CD1c-positive myeloid dendritic cell (primary cell): ENCODE data around the gene ABHD16A.

Experiments used
- DNase-seq: peaks from one replicate; pipeline ENCODE4 v3.0.0-alpha.2; 2016; ENCODE audit errors: extremely low spot score

Gene ABHD16A

DNA sequence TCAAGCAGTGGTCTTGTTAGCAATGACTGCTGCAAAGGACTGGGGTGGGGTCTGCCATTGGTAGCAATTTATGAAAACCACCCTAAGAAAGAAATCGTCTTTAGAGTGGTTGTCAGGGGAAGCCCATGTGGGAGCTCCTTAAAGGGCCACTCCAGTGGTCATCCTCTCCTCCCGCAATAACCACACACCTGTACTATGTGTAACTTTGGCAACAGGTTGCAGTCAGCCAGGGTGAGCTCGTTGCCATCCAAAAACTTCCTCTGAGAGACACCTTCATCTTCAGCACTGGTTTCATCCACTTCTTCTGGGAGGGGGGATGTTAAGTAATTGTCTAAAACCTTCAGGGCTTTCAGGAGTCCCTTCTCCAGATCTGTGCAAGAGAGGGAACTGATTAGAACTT, 28.9 kb upstream of the ABHD16A start:
- no peak for DNase-seq

DNA sequence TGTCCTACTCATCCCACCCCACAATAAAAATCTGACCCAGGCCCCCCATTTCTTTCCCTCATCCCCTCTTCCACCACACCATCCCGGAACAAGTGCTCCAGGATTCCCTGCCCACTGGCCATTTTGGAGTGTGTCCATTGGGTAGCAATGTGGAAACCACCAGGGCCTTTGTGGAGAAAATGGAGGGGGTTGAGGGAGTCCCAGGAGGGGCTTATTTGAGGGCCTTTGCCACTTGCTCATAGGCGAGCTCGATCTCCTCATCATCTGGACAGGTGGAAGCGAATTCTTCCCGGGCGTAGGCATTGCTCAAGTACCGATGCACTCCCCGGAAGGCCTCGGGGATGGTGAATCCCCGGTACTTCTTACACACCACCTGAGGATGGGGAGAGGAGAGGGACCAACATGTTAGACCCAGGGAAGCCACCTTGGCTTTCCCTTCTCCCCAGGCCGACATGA, 27.5 kb upstream of the ABHD16A start:
- DNase-seq: no peak

DNA sequence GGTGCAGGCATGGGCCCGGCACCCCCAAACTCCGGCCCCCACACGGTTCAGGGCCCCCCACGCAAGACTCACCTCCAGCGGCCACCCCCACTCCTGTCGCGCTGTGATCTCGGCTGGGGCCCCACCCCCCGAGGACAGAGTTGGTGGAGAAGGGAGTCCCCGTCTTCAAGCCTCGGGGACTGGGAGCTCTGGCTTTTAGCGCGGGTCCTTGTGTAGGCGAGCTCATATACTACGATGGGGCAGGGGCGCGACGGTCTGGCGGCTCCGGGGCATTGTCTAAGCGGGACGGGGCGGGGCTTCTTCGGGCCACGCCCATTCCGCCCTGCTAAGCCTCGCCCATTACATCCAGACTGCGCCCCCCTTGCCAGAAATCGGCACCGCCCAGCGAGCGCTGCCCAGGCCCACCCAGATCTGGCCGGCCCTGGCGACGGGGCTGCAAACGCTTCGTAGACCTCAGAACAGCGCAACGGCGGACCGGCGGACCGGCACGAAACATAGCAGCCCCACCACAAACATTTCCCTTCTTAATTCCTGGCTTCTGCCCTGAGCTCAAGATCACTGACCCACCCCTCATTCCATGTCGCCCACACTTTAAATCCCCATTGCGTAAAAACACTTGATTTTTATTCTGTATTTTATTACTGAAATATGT, 27.0 kb upstream of the ABHD16A start:
- peak; percentile 75 for DNase-seq

DNA sequence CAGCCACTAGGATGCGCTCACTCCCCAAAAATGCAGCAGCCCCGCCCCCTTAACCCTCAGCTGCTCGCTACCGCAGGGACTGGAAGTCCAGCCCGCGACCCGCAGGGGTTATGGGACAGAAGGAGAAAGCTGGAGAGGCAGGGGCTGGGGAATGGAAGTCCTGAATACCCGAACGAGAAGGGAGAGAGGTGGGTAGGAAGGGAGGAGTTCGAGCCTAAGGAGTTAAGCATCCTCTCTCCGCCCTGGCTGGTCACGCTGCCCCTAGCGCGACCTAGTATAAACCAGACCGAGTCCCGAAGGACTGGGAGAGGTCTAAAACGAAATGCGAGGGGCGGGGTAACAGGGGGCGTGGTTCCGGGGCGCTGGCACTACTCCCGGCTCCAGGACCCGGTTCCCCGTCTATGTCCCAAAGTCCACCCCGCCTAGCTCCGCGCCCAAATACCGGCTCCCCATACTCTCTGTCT, 26.4 kb upstream of the ABHD16A start:
- DNase-seq: peak; percentile 89

DNA sequence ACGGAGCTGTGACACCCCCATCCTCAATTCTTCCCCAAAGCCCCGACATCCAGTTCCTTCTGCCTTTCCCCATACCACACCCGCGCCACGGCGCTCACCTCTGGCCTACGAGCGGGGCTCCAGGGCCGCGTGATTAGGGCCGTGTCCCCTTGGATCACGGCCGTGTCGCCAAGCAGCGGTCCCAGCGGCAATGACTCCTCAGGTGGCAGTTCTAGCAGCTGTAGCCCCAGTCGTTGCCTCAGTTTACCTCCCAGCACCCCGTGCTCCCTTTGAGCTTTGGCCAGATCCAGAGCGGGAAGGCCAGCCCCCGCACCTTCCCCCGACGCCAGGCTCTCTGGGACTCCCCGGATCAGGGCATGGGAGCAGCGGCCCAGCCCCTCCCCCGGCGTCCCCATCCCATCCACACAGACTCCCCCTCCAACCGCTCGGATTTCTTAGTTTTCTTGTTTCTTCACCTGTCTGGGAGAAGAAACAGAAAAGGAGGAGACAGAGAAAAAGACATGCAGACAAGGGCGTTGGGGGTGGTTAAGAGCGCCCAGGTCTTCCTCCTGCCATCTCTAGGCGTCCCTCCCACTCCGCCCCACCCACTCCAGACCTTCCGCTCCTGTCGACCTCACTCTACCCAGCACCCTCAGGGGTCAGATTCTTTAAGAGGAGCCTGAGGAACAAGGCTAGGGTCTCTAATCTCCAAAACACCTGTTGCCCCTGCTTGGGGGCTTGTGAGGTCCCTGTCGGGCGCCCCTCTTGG, 25.8 kb upstream of the ABHD16A start, which contains the start of gene DDAH2:
Gene DDAH2 (minus strand): TSS at position 533 of the 748 bp plus-strand sequence. CDS start 138 bp downstream, at position 395.
- no peak for DNase-seq

DNA sequence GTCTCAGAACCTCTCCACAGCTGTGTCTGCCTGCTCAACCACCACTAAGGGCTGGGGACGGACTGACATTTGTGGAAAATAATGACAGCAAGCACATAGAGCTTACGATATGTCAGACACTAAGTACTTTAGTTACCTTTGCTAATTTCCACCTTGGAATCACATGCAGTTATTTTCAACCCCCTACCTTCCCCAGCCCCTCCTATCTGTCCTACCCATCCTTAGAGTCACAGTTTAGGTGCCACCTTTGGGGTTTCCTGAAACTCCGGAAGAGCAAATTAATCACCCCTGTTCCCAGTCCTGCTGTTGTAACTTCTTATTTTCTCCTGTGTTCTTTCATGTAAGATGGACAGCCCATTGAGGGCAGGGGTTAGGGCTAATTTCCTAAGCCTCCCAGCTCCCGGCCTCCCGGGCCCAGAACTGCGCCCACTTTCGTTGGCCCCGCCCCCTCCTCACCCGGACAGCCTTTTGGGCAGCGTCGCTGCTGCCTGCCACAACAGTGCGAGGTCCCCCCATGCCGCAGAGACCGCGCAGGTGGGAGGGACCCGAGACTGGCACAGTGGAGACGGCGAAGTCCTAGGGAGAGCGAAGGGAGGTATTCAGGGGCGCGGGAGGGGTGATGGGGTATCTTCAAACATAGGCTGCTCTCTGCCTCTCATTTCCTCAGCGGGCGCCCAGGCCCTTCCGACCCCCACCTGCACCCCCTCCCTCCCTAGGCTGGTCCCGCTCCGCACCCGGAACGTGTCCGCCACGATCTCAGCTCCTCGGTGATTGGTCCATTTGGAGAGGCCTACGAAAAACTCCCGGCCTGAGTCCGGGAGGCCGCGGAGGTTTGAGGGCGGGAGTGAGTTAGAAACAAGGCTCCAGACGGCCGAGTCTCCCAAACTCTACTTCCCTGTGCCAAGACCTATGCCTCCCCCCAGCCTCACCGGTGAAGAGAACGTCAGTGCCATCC, 24.9 kb upstream of the ABHD16A start:
- no peak for DNase-seq

DNA sequence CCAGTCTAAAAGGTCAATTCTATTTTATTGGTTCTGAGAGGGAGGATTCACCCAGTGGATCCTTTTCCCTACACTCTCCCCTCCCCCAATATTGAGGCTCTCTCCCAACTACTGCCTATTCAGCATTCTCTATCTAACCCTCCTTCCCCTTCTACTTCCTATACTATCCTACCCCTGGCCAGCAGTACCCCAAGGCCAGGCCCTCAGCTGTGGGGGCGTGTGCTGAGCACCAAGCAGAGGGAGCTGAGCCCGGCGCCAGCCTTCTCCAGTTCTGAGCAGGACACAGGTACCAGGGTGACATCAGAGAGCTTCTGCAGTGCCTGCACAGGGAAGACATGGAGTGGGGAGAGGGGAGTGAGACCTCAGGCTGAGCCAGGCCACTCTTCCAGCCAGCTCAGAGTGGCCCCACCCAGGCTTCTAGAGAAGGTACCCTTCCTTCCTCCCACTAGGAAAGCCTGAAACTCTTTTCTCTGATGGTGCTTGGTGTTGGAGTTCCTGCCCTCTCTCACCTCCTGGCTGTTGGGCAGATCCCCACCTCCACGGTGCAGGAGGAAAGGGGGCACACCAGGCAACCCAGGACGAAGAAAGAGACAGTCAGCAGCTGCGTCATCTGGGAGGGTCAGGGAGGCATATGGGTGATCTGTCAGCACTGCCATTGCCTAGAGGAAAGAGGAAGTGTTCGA, 24.1 kb upstream of the ABHD16A start:
- DNase-seq: peak; percentile 89

DNA sequence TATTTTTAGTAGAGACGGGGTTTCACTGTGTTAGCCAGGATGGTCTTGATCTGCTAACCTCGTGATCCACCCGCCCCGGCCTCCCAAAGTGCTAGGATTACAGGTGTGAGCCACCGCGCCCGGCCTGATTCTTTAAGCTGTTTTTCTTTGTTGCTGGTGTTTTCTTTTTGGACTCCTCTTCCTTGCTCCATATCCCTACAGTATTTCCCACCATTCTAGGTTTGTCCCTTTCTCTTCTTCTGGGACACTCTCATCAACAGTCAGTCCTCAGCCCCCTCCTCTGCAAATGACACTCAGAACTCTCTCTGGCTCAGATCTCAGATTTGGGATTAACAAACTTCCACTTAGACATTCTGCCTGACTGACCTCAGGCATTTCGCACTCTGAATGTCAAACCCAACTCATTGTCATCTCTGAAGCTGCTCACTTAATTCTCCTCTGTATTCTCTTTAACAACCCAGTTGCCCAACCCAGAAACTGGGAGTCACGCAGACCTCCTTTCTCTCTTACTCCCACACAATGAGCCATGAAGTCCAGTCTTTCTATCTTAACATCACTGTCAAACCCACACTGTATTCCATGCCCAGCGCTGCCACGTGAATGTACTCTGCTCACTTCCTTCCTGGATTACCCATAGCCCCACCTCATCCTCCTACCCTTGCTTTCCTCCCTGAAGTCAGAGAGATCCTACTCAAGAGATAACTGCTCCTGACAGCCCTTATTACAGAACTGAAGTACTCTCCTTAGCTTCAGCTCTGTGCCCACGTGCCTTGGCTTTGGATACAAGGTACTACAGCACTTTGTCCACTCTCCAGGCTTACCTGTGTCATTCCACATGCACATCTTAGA, 22.6 kb upstream of the ABHD16A start:
- DNase-seq: peak; percentile 93

DNA sequence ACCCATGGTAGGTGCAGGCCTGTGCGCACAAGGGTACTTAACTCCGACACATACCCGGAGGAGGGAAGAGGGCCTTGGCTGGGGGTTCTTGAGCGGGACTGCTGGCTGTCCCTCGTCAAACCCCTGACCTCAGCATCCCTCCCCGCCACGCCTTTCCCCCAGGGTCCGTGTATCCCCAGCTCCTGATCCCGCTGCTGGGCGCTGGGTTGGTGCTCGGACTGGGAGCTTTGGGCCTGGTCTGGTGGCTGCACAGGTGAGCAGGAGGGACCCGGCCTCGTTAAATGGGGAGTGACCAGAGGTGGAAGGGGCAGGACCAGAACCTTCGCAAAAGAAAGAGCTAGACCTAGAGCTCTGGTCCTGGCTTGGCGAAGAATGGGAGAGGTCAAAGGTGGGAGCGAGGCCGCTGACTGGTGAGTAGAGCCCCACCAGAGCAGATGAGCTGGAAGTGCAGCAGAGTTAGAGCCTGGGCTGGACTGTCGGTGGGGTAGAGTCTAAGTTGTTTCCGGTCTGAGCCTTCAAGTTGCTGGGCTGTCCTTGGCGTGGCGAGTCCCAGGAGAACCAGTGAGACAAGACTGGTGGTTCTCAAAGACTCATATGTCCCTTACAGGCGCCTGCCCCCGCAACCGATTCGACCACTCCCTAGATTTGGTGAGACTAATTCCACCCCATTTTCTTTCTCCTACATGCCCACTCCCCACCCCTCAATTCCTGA, 21.0 kb upstream of the ABHD16A start:
- no peak for DNase-seq

DNA sequence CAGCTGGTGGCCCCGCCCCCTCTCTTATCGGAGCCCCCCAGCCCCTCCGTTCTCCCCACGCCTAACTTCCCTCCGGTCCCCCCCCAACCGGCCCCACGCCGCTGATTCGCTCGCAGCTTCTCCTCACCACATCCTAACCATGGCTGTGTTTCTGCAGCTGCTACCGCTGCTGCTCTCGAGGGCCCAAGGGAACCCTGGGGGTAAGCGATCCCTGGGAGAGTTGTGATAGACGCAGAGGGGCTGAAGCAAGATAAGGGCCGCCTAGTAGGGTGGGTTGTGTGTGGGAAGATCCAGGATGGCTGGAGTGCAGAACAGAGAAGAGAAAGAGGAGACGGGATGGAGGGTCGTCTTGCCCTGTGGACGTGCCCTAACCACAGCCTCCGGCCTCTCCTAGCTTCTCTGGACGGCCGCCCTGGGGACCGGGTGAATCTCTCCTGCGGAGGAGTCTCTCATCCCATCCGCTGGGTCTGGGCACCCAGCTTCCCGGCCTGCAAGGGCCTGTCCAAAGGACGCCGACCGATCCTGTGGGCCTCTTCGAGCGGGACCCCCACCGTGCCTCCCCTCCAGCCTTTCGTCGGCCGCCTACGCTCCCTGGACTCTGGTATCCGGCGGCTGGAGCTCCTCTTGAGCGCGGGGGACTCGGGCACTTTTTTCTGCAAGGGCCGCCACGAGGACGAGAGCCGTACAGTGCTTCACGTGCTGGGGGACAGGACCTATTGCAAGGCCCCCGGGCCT, 20.3 kb upstream of the ABHD16A start, which contains the start of gene MPIG6B:
Gene MPIG6B (plus strand): TSS at position 129 of the 735 bp plus-strand sequence. CDS start 11 bp downstream, at position 140.
- DNase-seq: no peak

DNA sequence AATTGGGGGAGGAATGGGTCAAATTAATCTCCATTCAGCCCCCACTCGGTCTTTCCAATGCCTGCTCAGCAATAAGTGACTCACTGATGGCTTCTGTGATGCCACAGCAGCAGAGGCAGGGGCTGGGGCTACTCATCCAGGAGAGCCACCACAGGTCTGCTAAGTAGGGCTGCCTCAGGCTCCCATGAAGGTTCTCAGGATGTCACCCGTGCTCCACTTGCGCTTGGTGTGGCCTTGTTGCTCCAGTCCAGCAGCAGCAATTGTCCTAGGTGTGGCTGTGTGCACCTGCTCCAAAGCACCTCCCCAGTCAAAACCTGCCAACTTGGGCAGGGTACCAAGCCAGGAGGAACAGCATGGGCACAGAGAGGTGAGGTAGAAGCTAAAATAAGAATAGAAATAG, 19.0 kb upstream of the ABHD16A start:
- no peak for DNase-seq

DNA sequence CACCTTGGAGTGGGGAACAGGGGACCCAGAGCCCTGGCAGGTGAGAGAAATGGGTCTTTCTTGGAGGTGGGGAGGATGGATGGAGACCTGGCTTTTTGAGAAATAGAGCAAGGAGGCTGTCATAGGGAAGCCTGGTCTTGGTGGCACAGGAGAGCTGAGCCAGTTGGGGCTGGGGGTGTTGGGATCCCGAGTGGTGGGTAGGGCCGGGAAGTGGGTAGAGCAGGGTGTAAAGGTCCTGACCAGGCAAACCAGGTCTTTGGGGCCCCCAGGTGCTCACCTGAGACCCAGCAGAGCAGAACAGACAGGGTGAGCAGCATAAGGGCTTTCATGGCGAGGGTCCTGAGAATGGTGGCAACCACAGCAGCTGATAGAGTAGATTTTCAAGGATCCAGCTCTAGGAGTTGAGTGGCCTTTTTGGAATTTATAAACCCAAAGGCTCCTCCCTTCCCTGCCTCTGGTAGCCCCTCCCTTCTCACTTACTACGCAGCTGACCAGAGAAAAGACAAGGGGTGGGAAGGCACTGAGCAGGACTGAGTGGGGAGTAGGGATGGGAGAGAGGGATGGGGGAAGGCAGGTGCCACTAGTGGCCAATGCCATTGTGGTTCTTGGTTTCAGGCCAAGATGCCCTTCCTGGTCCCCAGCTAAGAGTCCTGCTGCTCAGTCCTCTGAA, 18.4 kb upstream of the ABHD16A start, which contains the start of gene LY6G6C:
Gene LY6G6C (minus strand): TSS at position 396 of the 670 bp plus-strand sequence. CDS start 67 bp downstream, at position 329.
- DNase-seq: no peak

DNA sequence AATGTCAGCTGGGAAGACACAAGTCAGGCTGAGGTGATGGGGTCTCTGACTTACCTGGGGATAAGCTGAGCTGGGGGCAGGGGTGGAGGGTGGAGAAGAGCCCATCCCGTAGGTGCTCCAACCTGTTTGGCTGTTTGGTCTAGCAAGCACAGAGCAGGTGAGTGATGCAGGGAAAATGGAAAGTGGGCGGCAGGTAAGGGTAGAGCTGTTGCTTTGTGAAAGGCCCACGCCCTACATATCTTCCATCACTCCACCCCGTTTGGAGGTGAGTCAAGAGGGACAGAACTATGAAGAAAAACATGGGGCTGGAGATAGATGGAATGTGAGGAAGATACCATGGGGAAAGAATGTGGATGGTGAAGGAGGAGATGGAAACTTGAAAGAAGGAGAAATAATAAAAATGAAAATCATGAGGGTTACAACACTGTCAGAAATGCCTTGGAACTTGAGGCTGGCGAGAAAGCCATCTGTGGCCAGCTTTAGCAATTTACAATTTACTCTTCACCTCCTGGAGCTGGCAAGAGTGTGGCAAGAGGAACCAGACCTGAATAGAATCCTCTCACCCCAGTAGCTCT, 17.2 kb upstream of the ABHD16A start:
- no peak for DNase-seq

DNA sequence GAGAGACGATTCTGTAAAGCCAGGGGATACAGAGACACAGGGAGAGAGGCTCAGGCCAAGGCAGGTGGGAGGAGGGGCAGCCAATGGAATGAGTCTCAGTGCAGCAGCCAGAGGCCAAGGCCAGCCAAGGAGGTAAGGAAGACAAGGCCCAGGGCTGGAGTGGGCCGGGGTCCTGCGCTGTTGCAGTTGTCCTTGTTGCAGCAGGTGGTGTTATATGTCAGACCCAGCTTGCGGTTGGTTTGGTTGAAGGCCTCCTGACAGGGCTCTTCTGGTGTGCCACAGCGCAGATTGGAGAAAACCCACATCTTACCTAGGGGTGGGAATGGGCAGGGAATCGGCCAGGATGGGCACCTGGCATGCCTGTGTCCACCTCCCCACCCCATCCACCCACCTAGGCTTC, 15.9 kb upstream of the ABHD16A start:
- DNase-seq: no peak

DNA sequence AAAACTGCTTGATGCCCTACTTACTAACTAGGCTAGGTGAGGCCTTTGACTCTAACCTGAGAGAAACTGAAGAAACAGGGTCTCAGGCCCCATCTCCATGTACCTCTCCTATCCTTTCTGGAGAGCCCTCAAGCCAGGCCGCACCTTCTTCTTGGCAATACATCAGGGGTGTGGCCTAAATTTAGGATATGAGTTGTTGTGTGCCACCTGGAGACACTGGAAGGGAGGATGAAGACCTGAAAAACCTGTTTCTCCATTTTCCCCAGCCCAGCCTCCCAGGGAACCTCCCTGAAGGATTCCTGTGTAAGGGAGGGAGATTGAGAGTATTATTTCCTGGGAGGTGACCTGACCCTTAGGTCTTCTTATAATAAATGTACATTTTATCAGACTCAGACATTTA, 15.1 kb upstream of the ABHD16A start:
- DNase-seq: no peak

DNA sequence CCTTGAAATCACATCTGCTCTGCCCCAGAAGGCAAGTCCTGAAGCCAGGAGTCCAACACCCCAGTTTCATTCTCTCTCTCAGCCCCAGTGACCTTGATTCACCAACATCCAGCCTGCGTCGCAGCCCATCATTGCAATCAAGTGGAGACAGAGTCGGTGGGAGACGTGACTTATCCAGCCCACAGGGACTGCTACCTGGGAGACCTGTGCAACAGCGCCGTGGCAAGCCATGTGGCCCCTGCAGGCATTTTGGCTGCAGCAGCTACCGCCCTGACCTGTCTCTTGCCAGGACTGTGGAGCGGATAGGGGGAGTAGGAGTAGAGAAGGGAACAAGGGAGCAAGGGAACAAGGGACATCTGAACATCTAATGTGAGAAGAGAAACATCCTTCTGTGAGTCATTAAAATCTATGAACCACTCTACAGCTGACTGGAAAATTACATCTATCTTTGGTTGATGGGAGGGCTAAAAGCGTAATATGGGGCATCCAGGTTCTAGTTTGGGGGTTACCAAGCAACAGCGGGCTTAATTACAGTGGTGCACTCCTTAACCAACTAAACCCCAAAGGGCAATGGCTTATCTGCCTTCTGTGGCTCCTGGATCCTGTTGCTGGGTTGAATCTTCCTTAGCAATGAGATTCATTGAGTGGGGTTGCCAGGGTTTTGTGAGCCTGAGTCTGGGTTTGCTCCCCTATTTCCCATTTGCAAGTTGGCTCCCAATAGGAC, 14.5 kb upstream of the ABHD16A start:
- no peak for DNase-seq
